K562 (cell line): Measurements from ENCODE around the gene ARID4B. TPM values are rescaled to one million over a fixed set of nuclear protein-coding genes. Genes with fewer than 3 reads are reported as not detected.
A peak's percentile ranks its signal among the peaks of the same experiment; 100 is the strongest.

ENCODE experiments used
- BRCA1 ChIP-seq, 2 experiments: fragments of 450-650 bp in 1 of 2; sonication (generic) in 1 of 2; formaldehyde crosslinking in 1 of 2; IDR thresholded peaks; 2 replicates each; pipeline versions ENCODE4 v1.5.0 to v1.6.1; 2017 to 2020; ENCODE audit warnings: mild to moderate bottlenecking in 1 of 2, missing genetic modification reagents in 1 of 2
- CEBPB ChIP-seq: fragments of 450-650 bp; IDR thresholded peaks from 2 replicates; pipeline ENCODE4 v1.6.1; 2016; ENCODE audit warnings: missing genetic modification characterization, missing compliant biosample characterization
- CREBBP ChIP-seq: IDR thresholded peaks from one replicate; pipeline ENCODE4 v1.6.1; 2012; ENCODE audit warnings: low read depth, mild to moderate bottlenecking, control low read depth, inconsistent platforms, low read length
- DIDO1 ChIP-seq: fragments of 450-650 bp; IDR thresholded peaks from 2 replicates; pipeline ENCODE4 v1.6.1; 2016; ENCODE audit warnings: low read depth, missing biosample characterization, missing genetic modification characterization
- E2F5 ChIP-seq: sonication (generic); formaldehyde crosslinking; IDR thresholded peaks from 2 replicates; pipeline ENCODE4 v1.8.0; 2022; ENCODE audit warnings: mild to moderate bottlenecking, missing genetic modification reagents
- ERF ChIP-seq: fragments of 450-650 bp; formaldehyde crosslinking; IDR thresholded peaks from 2 replicates; pipeline ENCODE4 v1.4.0; 2020; ENCODE audit warnings: mild to moderate bottlenecking, mixed read lengths
- GTF2A2 ChIP-seq: IDR thresholded peaks from 2 replicates; pipeline ENCODE4 v1.6.1; 2016; ENCODE audit warnings: mild to moderate bottlenecking, missing genetic modification characterization, missing compliant biosample characterization
- JUND ChIP-seq, 2 experiments: IDR thresholded peaks; 2 replicates in 1 of 2; 3 replicates in 1 of 2; pipeline ENCODE4 v1.6.1; 2011; ENCODE audit warnings: borderline replicate concordance in 2 of 2, low read depth in 2 of 2, low read length in 2 of 2, improper control_type of control experiment in 1 of 2, missing biosample characterization in 1 of 2, missing genetic modification characterization in 1 of 2, missing genetic modification reagents in 1 of 2
- KLF13 ChIP-seq: fragments of 450-650 bp; IDR thresholded peaks from 2 replicates; pipeline ENCODE4 v1.6.1; 2016; ENCODE audit warnings: missing genetic modification characterization, low read depth, mild to moderate bottlenecking, missing compliant biosample characterization, moderate library complexity, borderline replicate concordance
- MAFK ChIP-seq: IDR thresholded peaks from 2 replicates; pipeline ENCODE4 v1.6.1; 2011; ENCODE audit warnings: low read length, improper control_type of control experiment
- NFATC3 ChIP-seq: fragments of 450-650 bp; IDR thresholded peaks from 2 replicates; pipeline ENCODE4 v1.6.1; 2017; ENCODE audit warnings: mild to moderate bottlenecking
- NFXL1 ChIP-seq: fragments of 450-650 bp; formaldehyde crosslinking; IDR thresholded peaks from 2 replicates; pipeline ENCODE4 v1.4.0; 2021; ENCODE audit warnings: mild to moderate bottlenecking
- PKNOX1 ChIP-seq: fragments of 450-650 bp; IDR thresholded peaks from 2 replicates; pipeline ENCODE4 v1.6.1; 2016
- RBM14 ChIP-seq: fragments of 200-400 bp; formaldehyde crosslinking; IDR thresholded peaks from 2 replicates; pipeline ENCODE4 v1.6.1; 2018; ENCODE audit warnings: low read depth, mild to moderate bottlenecking, low read length, moderate library complexity, borderline replicate concordance; ENCODE audit not compliant: insufficient read depth
- SIX5 ChIP-seq, 2 experiments: IDR thresholded peaks; 2 replicates each; pipeline ENCODE4 v1.6.1; 2011; ENCODE audit warnings: low read length in 2 of 2, borderline replicate concordance in 1 of 2, low read depth in 1 of 2, mild to moderate bottlenecking in 1 of 2, moderate library complexity in 1 of 2; ENCODE audit not compliant: insufficient read depth in 1 of 2
- TAF1 ChIP-seq: IDR thresholded peaks from 2 replicates; pipeline ENCODE4 v1.6.1; 2011; ENCODE audit warnings: mild to moderate bottlenecking, low read length, moderate library complexity; ENCODE audit not compliant: insufficient read depth, control insufficient read depth, severe bottlenecking; ENCODE audit errors: extremely low read depth
- THRB ChIP-seq: fragments of 450-650 bp; formaldehyde crosslinking; conservative IDR thresholded peaks from 2 replicates; pipeline ENCODE4 v1.4.0; 2022; ENCODE audit warnings: mild to moderate bottlenecking, missing genetic modification characterization
- TRIM28 ChIP-seq: fragments of 450-650 bp; IDR thresholded peaks from 2 replicates; pipeline ENCODE4 v1.6.1; 2017
- ZNF253 ChIP-seq: fragments of 250-450 bp; sonication (Bioruptor Pico); conservative IDR thresholded peaks from 2 replicates; pipeline ENCODE4 v1.6.1; 2021; ENCODE audit warnings: mild to moderate bottlenecking
- ZNF3 ChIP-seq: fragments of 250-450 bp; sonication (Bioruptor Pico); IDR thresholded peaks from 2 replicates; pipeline ENCODE4 v1.5.0; 2021; ENCODE audit warnings: mild to moderate bottlenecking, moderate library complexity
- ZNF586 ChIP-seq: fragments of 450-650 bp; formaldehyde crosslinking; conservative IDR thresholded peaks from 2 replicates; pipeline ENCODE4 v1.4.0; 2020; ENCODE audit warnings: mild to moderate bottlenecking, moderate library complexity
- ZNF740 ChIP-seq, 3 experiments: fragments of 200-800 bp in 1 of 3; sonication (Bioruptor generic) in 1 of 3; sonication (generic) in 1 of 3; formaldehyde crosslinking in 1 of 3; IDR thresholded peaks; 2 replicates each; pipeline versions ENCODE4 v1.6.1 to v1.8.0; 2016 to 2022; ENCODE audit warnings: mild to moderate bottlenecking in 2 of 3, missing compliant biosample characterization in 2 of 3, missing genetic modification characterization in 2 of 3, missing genetic modification reagents in 1 of 3
- ZNF778 ChIP-seq: fragments of 450-650 bp; formaldehyde crosslinking; IDR thresholded peaks from 2 replicates; pipeline ENCODE4 v1.4.0; 2020; ENCODE audit warnings: mild to moderate bottlenecking, moderate library complexity
- polyA plus RNA-seq, 8 experiments: library from polyadenylated mRNA; depleted of rRNA in 4 of 8; stranded (reverse) in 5 of 8; unstranded in 3 of 8; fragments of >200 nt; fragmentation: Nextera tagmentation in 2 of 8; fragmentation: Illumina TruSeq in 1 of 8; extraction: Ambion mirVana in 2 of 8; extraction: Trizol in 1 of 8; gene quantifications; 2 replicates each; pipeline versions ENCODE4 v1.2.1 to v1.2.3, GENCODE V29; 2011 to 2014; ENCODE audit warnings: inconsistent platforms in 1 of 8, missing spikeins in 1 of 8
- total RNA-seq, 7 experiments: library from RNA; depleted of rRNA in 6 of 7; stranded (reverse); fragments of >200 nt in 6 of 7; fragmentation: Illumina TruSeq in 2 of 7; extraction: Trizol in 2 of 7; gene quantifications; 2 replicates each; pipeline versions ENCODE4 v1.2.1 to v1.2.3, GENCODE V29; 2011 to 2021; ENCODE audit warnings: low replicate concordance in 1 of 7

ARID4B gene
- total and polyA plus RNA-seq, 9 of the 15 experiments (the other 6 are each of a cell fraction or from before 2014, with no cell fraction given) = 8.4 to 38.9 (median 18.5) TPM

GRCh38 chr1:235329139-235329902 lies 1.3 kb upstream of the ARID4B start (continued):
- TF ChIP-seq ZNF586 (CRISPR knock-in tag) (no peak), ZNF778 (CRISPR knock-in tag) (no peak), CEBPB (tag) (no peak), RBM14 (no peak), CREBBP (no peak), GTF2A2 (tag) (no peak), NFXL1 (no peak), TRIM28 (no peak), PKNOX1 (no peak), E2F5 (CRISPR knock-in tag) (no peak), BRCA1 (IDR thresholded peaks at IDR 0.05) (no peak), BRCA1 (CRISPR knock-in tag; IDR thresholded peaks at IDR 0.05) (no peak), THRB (0 out of 2 replicates have a peak, but pooled peaks have one; percentile 20), SIX5 (IDR thresholded peaks at IDR 0.05; ENCODE audit: borderline replicate concordance in 1 of 2, insufficient read depth in 1 of 2, low read depth in 1 of 2, low read length in 2 of 2) (no peak), DIDO1 (tag) (no peak; the same call in 1 of the 2 replicates), ERF (CRISPR knock-in tag) (0 out of 2 replicates have a peak, but pooled peaks have one; percentile 13), ZNF740 (CRISPR knock-in tag; IDR thresholded peaks at IDR 0.05) (no peak), ZNF740 (tag; IDR thresholded peaks at IDR 0.05) (no peak), JUND (IDR thresholded peaks at IDR 0.05; ENCODE audit: borderline replicate concordance, low read depth, low read length) (no peak), JUND (tag; IDR thresholded peaks at IDR 0.05; ENCODE audit: borderline replicate concordance, low read depth, low read length) (no peak), ZNF3 (CRISPR knock-in tag) (no peak), MAFK (no peak), NFATC3 (no peak), ZNF253 (CRISPR knock-in tag) (no peak), TAF1 (no peak), KLF13 (tag) (no peak)
